Astrocyte (in vitro differentiated cells and primary cell): ENCODE results near the gene GALNT18.

ENCODE experiments used
- EZH2 ChIP-seq: IDR thresholded peaks from 2 replicates; pipeline ENCODE4 v1.6.1; 2012; ENCODE audit warnings: mild to moderate bottlenecking, low read length, inconsistent platforms; ENCODE audit not compliant: insufficient read depth
- TF ChIP-seq, protein P1 (sequence below): IDR thresholded peaks from 2 replicates; pipeline ENCODE4 v1.5.1; 2011; ENCODE audit warnings: low read depth, mild to moderate bottlenecking, inconsistent platforms, low read length, moderate library complexity; ENCODE audit not compliant: insufficient read depth

GRCh38 chr11:11496879-11497278 lies 124.9 kb downstream of the GALNT18 start:
- TF ChIP-seq, protein P1, sequence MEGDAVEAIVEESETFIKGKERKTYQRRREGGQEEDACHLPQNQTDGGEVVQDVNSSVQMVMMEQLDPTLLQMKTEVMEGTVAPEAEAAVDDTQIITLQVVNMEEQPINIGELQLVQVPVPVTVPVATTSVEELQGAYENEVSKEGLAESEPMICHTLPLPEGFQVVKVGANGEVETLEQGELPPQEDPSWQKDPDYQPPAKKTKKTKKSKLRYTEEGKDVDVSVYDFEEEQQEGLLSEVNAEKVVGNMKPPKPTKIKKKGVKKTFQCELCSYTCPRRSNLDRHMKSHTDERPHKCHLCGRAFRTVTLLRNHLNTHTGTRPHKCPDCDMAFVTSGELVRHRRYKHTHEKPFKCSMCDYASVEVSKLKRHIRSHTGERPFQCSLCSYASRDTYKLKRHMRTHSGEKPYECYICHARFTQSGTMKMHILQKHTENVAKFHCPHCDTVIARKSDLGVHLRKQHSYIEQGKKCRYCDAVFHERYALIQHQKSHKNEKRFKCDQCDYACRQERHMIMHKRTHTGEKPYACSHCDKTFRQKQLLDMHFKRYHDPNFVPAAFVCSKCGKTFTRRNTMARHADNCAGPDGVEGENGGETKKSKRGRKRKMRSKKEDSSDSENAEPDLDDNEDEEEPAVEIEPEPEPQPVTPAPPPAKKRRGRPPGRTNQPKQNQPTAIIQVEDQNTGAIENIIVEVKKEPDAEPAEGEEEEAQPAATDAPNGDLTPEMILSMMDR = no peak
- no peak for TF ChIP-seq EZH2
